Stimulated activated CD8-positive, alpha-beta memory T cell treated with anti-CD3 and anti-CD28 coated beads, Interleukin-7, amount 100 ng/mL, for 48 hours (primary cell): Measurements from ENCODE around the gene PLSCR5.

Experiments
- DNase-seq, 2 donors: peaks; one replicate each; pipeline ENCODE4 v3.0.0-alpha.2; 2020; ENCODE audit warnings: low read depth in 1 of 2; ENCODE audit errors: extremely low read depth in 1 of 2

The PLSCR5 gene

GRCh38 chr3:146589899-146590508 lies 15.1 kb downstream of the PLSCR5 start:
- no peak for DNase-seq

GRCh38 chr3:146585156-146585555 lies 20.0 kb downstream of the PLSCR5 start:
- no peak for DNase-seq

- DNase-seq, result no peak
These were observed 23.1 kb downstream of the PLSCR5 start for GRCh38 chr3:146581951-146582467.

- no peak for DNase-seq
These were observed 24.0 kb downstream of the PLSCR5 start for GRCh38 chr3:146581080-146581601.

DNA sequence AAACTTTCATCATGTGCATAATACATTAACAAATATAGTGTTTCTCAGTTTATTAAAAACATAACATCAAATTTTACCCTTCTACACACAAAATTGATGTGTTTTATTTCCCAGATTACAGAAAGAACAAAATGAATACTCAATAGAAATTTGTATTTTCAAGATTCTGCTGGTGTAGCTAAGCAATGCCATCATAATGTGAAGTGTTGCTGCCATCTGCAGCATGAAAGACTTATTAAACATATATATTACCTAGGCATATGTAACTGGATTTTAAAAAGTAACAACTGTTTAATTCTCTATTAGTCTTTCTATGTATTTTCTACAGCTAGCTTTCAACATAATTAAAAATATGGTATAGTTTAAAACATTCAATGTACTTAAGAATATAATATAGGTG lies 27.5 kb downstream of the PLSCR5 start:
- DNase-seq, result no peak

DNA sequence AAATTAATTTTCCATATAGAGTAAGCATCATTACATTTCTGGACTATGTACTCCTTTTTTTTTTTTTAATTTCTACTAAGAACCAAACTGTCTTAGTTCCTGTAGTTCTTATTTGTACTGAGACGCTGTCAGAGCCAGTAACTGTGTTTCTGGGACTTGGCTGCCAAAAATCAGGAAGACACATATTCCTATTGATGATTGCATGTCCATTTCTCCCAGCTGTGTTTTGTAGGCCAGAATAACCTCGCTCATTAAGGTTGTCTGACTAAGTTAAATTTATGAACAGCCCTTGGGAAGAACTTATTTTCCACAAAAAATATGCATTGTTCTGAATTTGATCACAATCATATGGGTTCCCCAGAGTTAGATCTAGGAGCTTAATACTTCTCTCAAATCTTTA lies 29.5 kb downstream of the PLSCR5 start:
- no peak for DNase-seq

DNA sequence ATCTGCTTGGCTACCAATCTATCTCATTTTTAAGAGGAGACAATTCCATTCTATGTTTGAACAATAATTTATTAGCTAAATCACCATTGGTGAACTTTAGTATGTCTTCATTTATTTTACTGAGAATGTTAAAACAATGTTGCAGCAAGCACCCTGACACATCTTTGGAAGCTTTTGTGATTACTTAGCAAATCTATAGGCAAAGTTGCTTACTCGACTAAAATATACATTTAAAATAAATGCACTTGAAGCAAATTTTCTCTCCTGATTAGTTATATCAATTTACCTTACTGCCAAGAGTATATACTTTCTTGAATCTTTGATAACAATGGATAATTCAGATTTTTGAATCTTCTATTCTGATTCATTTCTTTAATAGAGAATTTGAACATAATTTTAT lies 31.0 kb downstream of the PLSCR5 start:
- DNase-seq, result no peak

DNA sequence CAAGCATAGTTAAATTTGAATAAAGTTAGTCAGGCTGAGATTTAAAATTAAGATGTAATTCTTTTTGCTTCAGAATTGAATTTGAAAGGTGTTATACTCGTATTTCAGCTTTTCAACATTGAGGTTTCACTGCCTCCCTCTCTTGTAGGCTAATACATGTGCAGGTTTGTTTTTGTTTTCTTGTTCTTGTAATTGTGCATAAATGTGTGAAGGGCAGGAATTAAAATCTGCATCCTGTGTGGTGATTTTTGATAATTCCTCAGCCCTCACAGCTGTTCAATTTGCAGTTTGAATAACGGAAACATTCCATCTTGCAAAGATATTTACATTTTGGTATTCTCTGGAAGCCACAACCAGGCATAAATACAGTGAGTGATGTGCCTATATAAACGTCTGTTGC lies 35.8 kb downstream of the PLSCR5 start:
- DNase-seq, result no peak

- DNase-seq, result no peak
These were observed 39.0 kb downstream of the PLSCR5 start for GRCh38 chr3:146566138-146566537.

DNA sequence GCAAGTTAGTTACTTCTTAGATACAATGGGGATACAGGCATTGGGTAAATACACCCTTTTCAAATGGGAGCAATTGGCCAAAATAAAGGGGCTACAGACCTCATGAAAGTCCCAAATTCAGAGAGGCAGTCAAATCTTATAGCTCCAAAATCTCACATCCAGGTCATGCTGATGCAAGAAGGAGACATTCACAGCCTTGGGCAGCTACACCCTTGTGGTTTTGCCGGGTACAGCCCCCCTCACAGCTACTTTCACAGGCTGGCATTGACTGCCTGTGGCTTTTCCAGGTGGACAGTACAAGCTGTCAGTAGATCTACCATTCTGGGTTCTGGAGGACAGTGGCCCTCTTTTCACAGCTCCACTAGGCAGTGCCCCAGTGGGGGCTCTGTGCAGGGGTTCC lies 43.3 kb downstream of the PLSCR5 start:
- DNase-seq, result no peak

DNA sequence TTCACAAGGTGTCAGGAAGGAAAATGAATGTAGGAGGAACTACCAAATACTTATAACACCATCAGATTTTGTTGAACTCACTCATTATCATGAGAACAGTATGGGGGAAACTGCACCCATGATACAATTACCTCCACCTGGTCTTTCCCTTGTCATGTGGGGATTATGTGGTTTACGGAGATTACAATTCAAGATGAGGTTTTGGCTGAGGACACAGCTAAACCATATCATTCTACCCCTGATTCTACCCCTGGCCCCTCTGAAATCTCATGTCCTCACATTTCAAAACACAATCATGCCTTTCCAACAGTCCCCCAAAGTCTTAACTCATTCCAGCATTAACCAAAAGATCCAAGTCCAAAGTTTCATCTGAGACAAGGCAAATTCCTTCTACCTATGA lies 43.7 kb downstream of the PLSCR5 start:
- DNase-seq, result no peak

DNA sequence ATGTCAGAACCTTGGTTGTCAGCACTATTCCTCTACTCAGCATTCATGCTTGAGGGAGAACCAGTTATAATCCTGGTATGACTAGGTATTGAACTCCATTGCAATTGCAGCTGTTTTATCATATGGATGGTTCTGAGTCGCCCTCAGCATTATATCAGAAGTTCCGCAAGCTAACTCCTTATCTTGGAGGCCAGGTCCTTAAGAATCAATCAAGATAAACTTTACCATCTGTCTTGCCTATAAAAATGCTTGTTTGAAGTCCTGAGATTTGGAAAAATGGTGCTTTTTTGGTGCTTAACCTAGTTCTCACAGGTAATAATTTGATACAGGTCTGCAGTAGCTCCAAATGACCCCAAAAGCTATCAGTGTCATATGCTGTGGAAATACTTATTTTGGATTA lies 44.5 kb downstream of the PLSCR5 start:
- no peak for DNase-seq

DNA sequence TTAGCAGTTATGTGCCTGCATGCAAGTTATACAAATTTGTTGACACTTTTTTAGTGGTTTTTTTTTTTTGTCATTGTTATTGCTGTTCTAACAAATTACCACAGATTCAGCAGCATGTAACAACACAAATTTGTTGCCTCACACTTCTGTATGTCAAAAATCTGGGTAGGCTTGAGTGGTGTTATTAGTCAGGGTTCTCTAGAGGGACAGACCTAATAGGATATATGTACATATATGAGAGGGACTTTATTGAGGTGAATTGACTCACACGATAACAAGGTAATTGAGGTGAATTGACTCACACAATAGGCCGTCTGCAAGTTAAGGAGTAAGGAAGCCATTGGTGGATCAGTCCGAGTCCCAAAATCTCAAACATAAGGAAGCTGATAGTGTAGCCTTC lies 45.8 kb downstream of the PLSCR5 start:
- DNase-seq, result no peak

GRCh38 chr3:146558781-146559180 lies 46.4 kb downstream of the PLSCR5 start:
- no peak for DNase-seq

GRCh38 chr3:146557745-146558144 lies 47.4 kb downstream of the PLSCR5 start:
- DNase-seq, result no peak

- no peak for DNase-seq
These were observed 49.8 kb downstream of the PLSCR5 start for GRCh38 chr3:146555311-146555710.

GRCh38 chr3:146554151-146554760 lies 50.9 kb downstream of the PLSCR5 start:
- DNase-seq, result no peak

- DNase-seq, result peak in 1 of 2 donors; percentile 4
These were observed 54.2 kb downstream of the PLSCR5 start for GRCh38 chr3:146550743-146551510.

GRCh38 chr3:146550070-146550615 lies 55.0 kb downstream of the PLSCR5 start:
- DNase-seq, result no peak

- no peak for DNase-seq
These were observed 57.8 kb downstream of the PLSCR5 start for GRCh38 chr3:146547235-146547835.

DNA sequence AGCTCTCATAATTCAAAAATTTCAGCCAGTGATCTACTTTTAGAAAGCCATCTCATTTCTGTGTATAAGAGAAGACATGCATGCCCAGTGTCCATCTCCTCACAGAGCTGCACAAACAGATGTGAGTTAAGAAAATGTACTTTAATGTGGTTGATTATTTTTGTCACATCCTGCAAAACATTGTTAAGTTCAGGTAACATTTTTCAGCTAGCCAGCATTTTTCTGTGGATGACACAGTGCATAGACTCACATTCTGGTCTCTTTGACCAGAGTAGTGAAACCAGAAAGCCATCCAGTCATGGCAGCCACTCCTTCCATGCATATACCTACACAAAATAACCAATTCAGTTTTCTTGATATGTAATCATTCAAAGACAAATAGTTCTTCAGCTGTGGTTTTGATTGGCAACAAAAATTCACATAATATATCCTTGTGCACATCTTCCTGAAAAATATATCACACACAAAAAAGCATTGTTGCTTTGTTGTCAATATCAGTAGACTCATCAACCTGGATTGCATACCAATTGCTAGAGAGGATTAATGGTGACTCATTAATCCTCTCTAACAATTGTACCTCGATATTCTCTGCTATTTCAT lies 58.7 kb downstream of the PLSCR5 start:
- DNase-seq, result no peak
